H4 (cell line): ENCODE measurements around the gene BEX3. TPM values are rescaled to one million over a fixed set of nuclear protein-coding genes. Genes with fewer than 3 reads are reported as not detected.
"Not testable (repeated sequence)": the region's sequence is repeated elsewhere in the genome, so short reads cannot be mapped to it uniquely, and the experiment has no call there.

Source experiments
- DNase-seq: peaks from one replicate; pipeline ENCODE4 v3.0.0-alpha.2; 2015; ENCODE audit warnings: low spot score
- total RNA-seq: library from RNA; depleted of rRNA; stranded (reverse); fragments of >200 nt; shearing (Covaris generic); gene quantifications from 2 replicates; pipeline ENCODE4 v1.2.3, GENCODE V29; 2014

Gene BEX3
- total RNA-seq, 1 experiment from 2014 or later = 426 TPM

- DNase-seq = no peak
Measured at GRCh38 chrX:103382877-103383276, 6.5 kb downstream of the BEX3 start.

DNA sequence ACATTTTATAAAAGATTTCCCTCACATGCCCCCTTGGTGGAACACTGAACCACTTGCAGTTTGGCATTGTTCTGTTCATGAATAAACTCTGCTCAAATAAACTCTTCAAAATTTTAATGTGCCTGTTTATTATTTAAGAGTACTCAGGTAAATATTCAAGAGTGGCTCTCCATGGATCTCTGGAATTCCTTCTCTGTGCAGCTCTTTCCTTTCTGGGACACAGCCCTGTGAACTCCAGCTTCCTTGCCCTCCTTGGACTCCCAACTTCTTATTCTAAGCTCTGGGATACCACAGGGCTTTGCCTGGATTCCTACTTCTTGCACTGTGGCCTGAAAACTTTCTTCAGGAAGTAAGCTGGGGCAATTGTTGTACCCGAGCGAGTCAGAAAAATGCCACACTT lies 8.3 kb downstream of the BEX3 start:
- no peak for DNase-seq

DNA sequence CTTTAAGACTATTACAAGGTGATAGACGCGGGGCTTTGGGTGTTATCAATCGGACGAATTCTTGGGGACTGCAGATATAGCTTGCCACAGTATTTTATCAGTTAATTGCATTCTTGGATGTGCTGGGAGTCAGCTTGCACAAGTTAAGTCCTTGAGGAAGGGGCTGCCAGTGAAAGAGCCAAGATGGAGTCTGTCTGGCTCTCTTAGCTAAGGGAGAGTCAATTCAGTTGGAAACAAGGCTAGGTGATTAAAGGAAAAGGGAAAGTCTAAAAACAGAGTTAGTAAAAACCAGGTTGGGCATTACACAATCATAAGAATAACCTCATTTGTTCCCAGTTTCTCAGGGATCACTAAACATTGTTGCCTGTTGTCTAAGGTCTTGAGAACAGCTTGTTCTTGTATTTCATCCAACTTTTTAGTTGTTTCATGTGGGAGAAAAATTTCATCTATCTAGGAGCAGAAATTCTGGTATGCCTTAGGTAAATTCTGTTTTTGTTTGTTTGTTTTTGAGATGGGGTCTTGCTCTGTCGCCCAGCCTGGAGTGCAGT lies 9.0 kb downstream of the BEX3 start:
- DNase-seq = not testable (repeated sequence)

DNA sequence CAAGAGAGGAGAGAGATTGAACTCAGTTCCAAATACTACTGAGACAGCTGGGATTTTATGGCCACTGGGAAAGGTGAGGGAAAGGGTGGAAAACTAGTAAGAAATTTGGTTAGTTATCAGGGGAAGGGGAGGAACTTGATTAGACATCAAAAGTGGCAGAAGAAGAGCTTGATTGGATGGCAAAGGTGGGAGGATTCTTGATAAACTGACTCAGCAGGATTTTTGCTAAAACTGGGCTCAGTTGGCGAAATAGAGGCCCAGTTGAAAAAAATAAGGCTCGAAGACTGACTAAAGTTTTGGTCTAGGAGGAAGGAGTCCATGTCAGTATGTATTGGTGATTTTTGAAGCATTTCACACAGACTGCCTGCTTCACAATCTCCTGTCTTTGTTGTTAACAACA lies 10.0 kb downstream of the BEX3 start:
- DNase-seq = no peak

- no peak for DNase-seq
Measured at GRCh38 chrX:103393487-103393886, 17.1 kb downstream of the BEX3 start.

DNA sequence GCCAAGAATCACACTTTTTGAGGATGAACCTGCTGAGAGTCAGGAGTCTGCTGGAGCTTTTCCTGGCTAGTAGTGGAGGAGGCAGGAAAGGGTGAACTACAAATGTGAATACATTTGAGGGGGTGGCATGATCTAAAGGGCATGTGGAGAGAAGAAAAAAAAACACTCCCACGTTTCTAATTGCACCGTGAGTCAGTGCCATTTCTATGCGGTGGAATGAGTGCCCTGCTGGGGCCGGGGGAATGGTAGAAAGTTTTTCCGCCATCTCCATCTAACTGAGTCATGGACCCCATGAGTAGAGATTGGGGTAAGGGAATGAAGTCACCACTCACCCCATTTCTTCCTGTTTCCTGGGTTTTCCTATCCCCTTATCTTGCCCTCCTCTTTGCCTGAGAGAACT lies 19.8 kb downstream of the BEX3 start:
- DNase-seq = peak; percentile 7

- DNase-seq = no peak
Measured at GRCh38 chrX:103396660-103397059, 20.3 kb downstream of the BEX3 start.

- no peak for DNase-seq
Measured at GRCh38 chrX:103397707-103398106, 21.4 kb downstream of the BEX3 start.

DNA sequence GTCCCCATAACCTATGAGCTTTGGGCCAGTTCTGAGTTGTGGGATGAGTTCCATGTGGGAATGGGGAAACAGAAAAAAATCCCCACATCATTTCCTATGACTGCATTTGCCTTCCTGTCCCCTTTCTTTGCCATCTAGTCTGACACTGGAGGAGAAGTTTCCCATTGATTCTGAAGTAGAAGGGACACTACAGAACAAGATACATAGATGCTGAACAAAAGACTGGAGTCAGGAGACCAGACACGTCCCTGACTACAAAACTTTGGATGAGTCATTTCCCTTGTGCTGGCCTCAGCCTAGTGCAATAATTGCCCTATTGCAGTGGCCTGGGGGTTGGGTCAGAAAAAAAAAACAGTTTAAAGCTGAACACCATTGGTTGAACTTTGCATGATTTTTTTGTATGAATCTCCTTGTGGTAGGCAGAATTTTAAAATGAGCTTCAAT lies 22.1 kb downstream of the BEX3 start:
- peak; percentile 73 for DNase-seq

GRCh38 chrX:103399744-103400143 lies 23.4 kb downstream of the BEX3 start:
- DNase-seq = no peak

DNA sequence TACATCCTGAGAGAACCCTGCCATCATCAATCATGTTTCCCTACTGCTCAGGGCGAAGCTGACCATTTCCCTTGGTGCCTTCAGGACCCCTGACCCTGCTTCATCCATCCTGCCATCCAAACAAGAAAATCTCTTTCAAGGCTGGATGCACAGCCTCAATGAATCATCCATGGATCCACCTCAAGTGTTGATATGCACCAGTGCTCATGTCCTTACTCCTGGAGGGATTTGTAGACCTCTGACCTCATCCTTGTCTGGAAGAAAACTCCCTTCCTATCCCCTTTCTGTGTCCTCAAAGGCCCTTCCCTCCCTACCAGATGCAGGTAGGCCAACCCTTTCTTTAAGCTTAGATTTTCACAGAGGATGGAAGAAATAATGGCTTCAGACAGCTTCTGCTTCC lies 24.6 kb downstream of the BEX3 start:
- DNase-seq = no peak

- peak; percentile 84 for DNase-seq
Measured at GRCh38 chrX:103404231-103405008, 28.1 kb downstream of the BEX3 start.

GRCh38 chrX:103405009-103405333 lies 28.6 kb downstream of the BEX3 start:
- DNase-seq = no peak

- no peak for DNase-seq
Measured at GRCh38 chrX:103406256-103406655, 29.9 kb downstream of the BEX3 start.

DNA sequence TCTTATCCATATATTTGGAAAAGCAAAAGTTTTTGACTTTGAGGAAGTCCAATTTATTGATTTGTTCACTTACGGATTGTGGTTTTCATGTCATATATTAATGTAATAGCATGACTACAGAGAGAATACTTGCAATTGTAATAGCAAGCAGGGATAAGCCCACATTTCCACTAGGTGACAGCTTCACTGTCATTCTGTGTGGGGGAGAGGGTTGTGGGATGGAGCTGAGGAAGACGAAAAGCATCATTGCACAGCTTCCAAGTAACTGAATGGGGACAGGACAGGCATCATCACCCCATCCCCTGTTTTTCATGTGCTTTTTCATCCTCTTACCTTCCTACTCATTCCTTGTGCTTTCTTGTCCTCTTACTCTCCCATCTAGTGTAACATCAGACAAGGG lies 31.4 kb downstream of the BEX3 start:
- no peak for DNase-seq

DNA sequence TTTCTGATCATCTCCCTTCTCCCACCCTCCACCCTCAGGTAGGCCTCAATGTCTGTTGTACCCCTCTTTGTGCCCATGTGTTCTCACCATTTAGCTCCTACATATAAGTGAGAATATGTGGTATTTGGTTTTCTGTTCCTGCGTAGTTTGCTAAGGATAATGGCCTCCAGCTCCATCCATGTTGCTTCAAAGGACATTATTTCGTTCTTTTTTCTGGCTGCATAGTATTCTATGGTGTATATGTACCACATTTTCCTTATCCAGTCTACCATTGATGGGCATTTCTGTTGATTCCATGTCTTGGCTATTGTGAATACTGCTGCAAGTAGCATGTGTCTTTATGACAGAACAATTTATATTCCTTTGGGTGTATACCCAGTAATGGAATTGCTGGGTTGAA lies 35.4 kb downstream of the BEX3 start:
- DNase-seq = not testable (repeated sequence)

DNA sequence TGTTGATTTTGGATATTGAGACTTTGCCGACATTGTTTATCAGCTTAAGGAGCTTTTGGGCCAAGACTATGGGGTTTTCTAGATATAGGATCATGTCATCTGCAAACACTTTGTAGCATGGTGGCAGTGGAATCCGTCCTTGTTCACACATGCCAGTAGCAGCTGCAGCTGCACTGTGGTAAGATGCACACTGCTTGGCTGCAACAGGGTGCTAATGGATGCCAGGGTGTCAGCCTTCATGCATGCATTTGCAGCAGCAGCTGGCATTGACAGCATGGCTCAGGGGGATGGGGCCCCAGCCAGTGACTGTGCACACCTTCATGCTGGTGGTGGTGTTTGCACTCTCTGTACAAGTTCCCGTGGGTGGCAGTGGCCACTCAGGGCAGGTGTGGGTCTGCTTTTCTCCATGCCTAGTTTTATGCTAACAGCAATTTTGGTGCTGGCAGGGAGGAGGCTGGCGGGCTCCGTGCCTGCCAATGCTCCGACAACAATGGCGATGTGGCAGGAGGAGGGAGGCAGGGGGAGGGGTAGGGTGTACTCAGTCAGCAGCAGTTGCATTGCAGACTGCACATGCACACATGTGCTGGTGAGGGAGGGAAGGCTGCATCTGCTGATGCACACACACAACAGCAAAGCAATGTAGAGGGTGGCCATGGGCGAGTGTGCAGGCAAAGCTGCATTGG lies 37.5 kb downstream of the BEX3 start:
- DNase-seq = no peak

GRCh38 chrX:103414561-103414960 lies 38.2 kb downstream of the BEX3 start:
- DNase-seq = no peak

GRCh38 chrX:103415068-103415467 lies 38.7 kb downstream of the BEX3 start:
- no peak for DNase-seq

GRCh38 chrX:103415528-103415927 lies 39.2 kb downstream of the BEX3 start:
- no peak for DNase-seq

DNA sequence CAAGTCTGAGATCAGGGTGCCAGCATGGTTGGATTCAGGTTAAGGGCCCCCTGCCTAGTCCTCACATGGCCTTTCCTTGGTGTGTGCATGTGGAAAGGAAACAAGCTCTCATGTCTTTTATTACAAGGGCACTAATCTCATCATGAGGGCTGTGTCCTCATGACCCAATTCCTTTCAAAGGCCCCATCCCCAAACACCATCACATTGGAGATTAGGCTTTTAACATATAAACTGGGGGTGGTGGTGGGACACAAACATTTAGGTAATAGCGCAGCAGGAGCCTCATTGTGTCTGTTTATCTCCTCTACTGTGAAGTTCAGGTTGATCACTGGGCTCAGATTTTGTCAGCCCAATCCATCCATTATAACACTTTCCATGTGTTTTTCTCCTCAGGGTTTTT lies 41.0 kb downstream of the BEX3 start:
- DNase-seq = no peak

- no peak for DNase-seq
Measured at GRCh38 chrX:103417933-103418332, 41.6 kb downstream of the BEX3 start.

GRCh38 chrX:103418811-103419340 lies 42.5 kb downstream of the BEX3 start:
- DNase-seq = no peak
